Activated CD4-positive, alpha-beta T cell treated with anti-CD3 and anti-CD28 coated beads, Interleukin-2, amount 50 U/mL, for 4 hours (primary cell): Measurements from ENCODE around the gene STOM.
"Not testable (repeated sequence)": the region's sequence is repeated elsewhere in the genome, so short reads cannot be mapped to it uniquely, and the experiment has no call there.

Experiments
- DNase-seq, 2 experiments: peaks; one replicate each; pipeline ENCODE4 v3.0.0-alpha.2; 2020

STOM gene

GRCh38 chr9:121369595-121370265 is at the start of gene STOM:
STOM (minus strand) TSS chr9:121370250; CDS start chr9:121370187, 63 bp downstream.
- DNase-seq: peak; percentile 39 to 51

- no peak for DNase-seq
Observed at GRCh38 chr9:121411993-121412392, 41.9 kb upstream of the STOM start.

GRCh38 chr9:121405899-121406298 is 35.8 kb upstream of the STOM start:
- no peak for DNase-seq

- no peak for DNase-seq
Observed at GRCh38 chr9:121404906-121405305, 34.9 kb upstream of the STOM start.

- no peak for DNase-seq
Observed at GRCh38 chr9:121399883-121400607, 30.0 kb upstream of the STOM start.

- no peak for DNase-seq
Observed at GRCh38 chr9:121399126-121399882, 29.3 kb upstream of the STOM start.

GRCh38 chr9:121398374-121398773 is 28.3 kb upstream of the STOM start:
- no peak for DNase-seq

- DNase-seq: not testable (repeated sequence)
Observed at GRCh38 chr9:121397277-121397676, 27.2 kb upstream of the STOM start.

- no peak for DNase-seq
Observed at GRCh38 chr9:121395558-121395957, 25.5 kb upstream of the STOM start.

GRCh38 chr9:121394292-121394691 is 24.2 kb upstream of the STOM start:
- DNase-seq: no peak

GRCh38 chr9:121393318-121393717 is 23.3 kb upstream of the STOM start:
- no peak for DNase-seq

- no peak for DNase-seq
Observed at GRCh38 chr9:121390372-121390771, 20.3 kb upstream of the STOM start.

- no peak for DNase-seq
Observed at GRCh38 chr9:121388140-121388905, 18.3 kb upstream of the STOM start.

- DNase-seq: no peak
Observed at GRCh38 chr9:121386442-121387175, 16.6 kb upstream of the STOM start.

GRCh38 chr9:121383715-121384114 is 13.7 kb upstream of the STOM start:
- no peak for DNase-seq

GRCh38 chr9:121380846-121381245 is 10.8 kb upstream of the STOM start:
- no peak for DNase-seq

- no peak for DNase-seq
Observed at GRCh38 chr9:121376214-121376830, 6.3 kb upstream of the STOM start.

GRCh38 chr9:121373011-121373729 is 3.1 kb upstream of the STOM start:
- no peak for DNase-seq

GRCh38 chr9:121372239-121373010 is 2.4 kb upstream of the STOM start:
- DNase-seq: no peak

GRCh38 chr9:121371495-121372061 is 1.5 kb upstream of the STOM start:
- DNase-seq: no peak
